Hepatocyte (in vitro differentiated cells): Measurements from ENCODE around the gene NGEF.

Source experiments
- EZH2phosphoT487 ChIP-seq: fragments of 200-600 bp; sonication (generic); IDR thresholded peaks from one replicate; pipeline ENCODE4 v1.6.1; 2018; ENCODE audit warnings: antibody characterized with exemption, mild to moderate bottlenecking, low read depth, moderate library complexity; ENCODE audit not compliant: unreplicated experiment, severe bottlenecking
- TF ChIP-seq, protein P1 (sequence below): fragments of 200-600 bp; sonication (generic); IDR thresholded peaks from 2 replicates; pipeline ENCODE4 v1.5.1; 2016; ENCODE audit warnings: antibody characterized with exemption, mild to moderate bottlenecking; ENCODE audit not compliant: poor library complexity

- TF ChIP-seq, protein P1, sequence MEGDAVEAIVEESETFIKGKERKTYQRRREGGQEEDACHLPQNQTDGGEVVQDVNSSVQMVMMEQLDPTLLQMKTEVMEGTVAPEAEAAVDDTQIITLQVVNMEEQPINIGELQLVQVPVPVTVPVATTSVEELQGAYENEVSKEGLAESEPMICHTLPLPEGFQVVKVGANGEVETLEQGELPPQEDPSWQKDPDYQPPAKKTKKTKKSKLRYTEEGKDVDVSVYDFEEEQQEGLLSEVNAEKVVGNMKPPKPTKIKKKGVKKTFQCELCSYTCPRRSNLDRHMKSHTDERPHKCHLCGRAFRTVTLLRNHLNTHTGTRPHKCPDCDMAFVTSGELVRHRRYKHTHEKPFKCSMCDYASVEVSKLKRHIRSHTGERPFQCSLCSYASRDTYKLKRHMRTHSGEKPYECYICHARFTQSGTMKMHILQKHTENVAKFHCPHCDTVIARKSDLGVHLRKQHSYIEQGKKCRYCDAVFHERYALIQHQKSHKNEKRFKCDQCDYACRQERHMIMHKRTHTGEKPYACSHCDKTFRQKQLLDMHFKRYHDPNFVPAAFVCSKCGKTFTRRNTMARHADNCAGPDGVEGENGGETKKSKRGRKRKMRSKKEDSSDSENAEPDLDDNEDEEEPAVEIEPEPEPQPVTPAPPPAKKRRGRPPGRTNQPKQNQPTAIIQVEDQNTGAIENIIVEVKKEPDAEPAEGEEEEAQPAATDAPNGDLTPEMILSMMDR, result no peak
- no peak for TF ChIP-seq EZH2phosphoT487
Measured at GRCh38 chr2:232950751-232951150, 62.3 kb downstream of the NGEF start.
